Measurements from ENCODE around the gene CNKSR2.

DNA sequence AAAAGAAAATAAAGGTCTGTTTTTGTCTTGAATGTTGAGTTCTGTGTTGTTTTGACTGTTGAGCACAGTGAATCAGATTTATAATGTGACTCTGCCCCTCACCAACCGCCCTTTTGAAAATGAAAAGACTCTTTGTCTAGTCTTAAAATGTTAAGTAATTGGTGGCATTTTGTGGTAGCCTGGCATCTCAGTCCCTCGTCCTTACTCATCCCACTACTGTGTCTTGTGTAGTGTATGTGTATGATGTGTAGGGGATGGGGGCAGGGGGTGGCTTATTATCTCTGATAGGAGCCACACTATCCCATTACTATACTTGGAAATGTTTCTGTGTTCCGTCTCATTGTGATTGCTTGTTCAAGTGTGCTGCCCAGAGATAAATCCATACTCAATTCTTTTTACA lies 271.7 kb downstream of the CNKSR2 start:
- TF ChIP-seq POLR2A (IDR thresholded peaks at IDR 0.05; ENCODE audit: low read depth, low read length) (no peak), TAF1 (IDR thresholded peaks at IDR 0.05; ENCODE audit: borderline replicate concordance, low read depth, low read length) (no peak)
